Kidney (tissue), 14 donors: ENCODE results near the gene ATXN7L1. TPM values are rescaled to one million over a fixed set of nuclear protein-coding genes. Genes with fewer than 3 reads are reported as not detected.

Experiments used
- DNase-seq, 5 donors: peaks; one replicate each; pipeline ENCODE4 v3.0.0-alpha.2; 2013 to 2020
- FAIRE-seq: peaks from 2 replicates; lab custom pipeline; 2012; peaks lifted over from hg19 to GRCh38; lab: Jason Lieb, UNC
- H3K27ac ChIP-seq, 2 donors: one replicate each; pipeline ENCODE4 v1.7.0; 2013; ENCODE audit warnings: low read depth in 2 of 2, low read length in 2 of 2, inconsistent platforms in 1 of 2
- H3K27me3 ChIP-seq: one replicate; pipeline ENCODE4 v1.7.1; 2013; ENCODE audit warnings: low read length, inconsistent platforms; ENCODE audit not compliant: control insufficient read depth, insufficient read depth
- H3K36me3 ChIP-seq, 3 donors: one replicate each; pipeline versions ENCODE4 v1.7.0 to v1.7.1; 2013; ENCODE audit warnings: low read length in 3 of 3, control low read depth in 1 of 3, inconsistent platforms in 1 of 3; ENCODE audit not compliant: insufficient read depth in 3 of 3, control insufficient read depth in 2 of 3
- H3K4me1 ChIP-seq, 3 donors: one replicate each; pipeline versions ENCODE4 v1.7.0 to v1.7.1; 2013; ENCODE audit warnings: low read length in 3 of 3, inconsistent platforms in 1 of 3, low read depth in 1 of 3; ENCODE audit not compliant: control insufficient read depth in 2 of 3, insufficient read depth in 2 of 3
- H3K4me3 ChIP-seq, 3 donors: one replicate each; pipeline versions ENCODE4 v1.7.0 to v1.8.1; 2013; ENCODE audit warnings: low read length in 3 of 3, control low read depth in 1 of 3, inconsistent platforms in 1 of 3
- H3K9ac ChIP-seq, 3 donors: one replicate each; pipeline versions ENCODE4 v1.7.0 to v1.7.1; 2013; ENCODE audit warnings: low read length in 3 of 3, control low read depth in 1 of 3, inconsistent platforms in 1 of 3
- H3K9me3 ChIP-seq, 3 donors: one replicate each; pipeline versions ENCODE4 v1.7.0 to v1.7.1; 2013; ENCODE audit warnings: low read length in 3 of 3, control low read depth in 1 of 3, inconsistent platforms in 1 of 3; ENCODE audit not compliant: control insufficient read depth in 2 of 3, insufficient read depth in 1 of 3
- intact Hi-C: fragments of 100-400 bp; cut with DNase I; formaldehyde crosslinking; loops from one replicate; pipeline ENCODE4 v1.11.1; 2022
- polyA plus RNA-seq: library from polyadenylated mRNA; stranded (reverse); fragments of 350-450 nt; fragmentation: Illumina TruSeq; extraction: RNeasy Lipid Tissue Mini Kit (QIAGEN cat#74804); gene quantifications from one replicate; pipeline ENCODE4 v1.2.3, GENCODE V29; 2014; ENCODE audit warnings: low read depth, low replicate concordance; ENCODE audit not compliant: insufficient read depth
- total RNA-seq: library from RNA; stranded (reverse); fragmentation: NEBNext Ultra II Directional; extraction: Animal tissue kit (Norgen Biotek cat#: 25700); gene quantifications from one replicate; pipeline ENCODE4 v1.2.1, GENCODE V29; 2021
- TF ChIP-seq, protein P1 (sequence below): IDR thresholded peaks from 3 replicates; pipeline ENCODE4 v1.5.1; 2012; ENCODE audit warnings: mild to moderate bottlenecking, moderate library complexity, borderline replicate concordance; ENCODE audit not compliant: insufficient read depth; ENCODE audit errors: extremely low read depth
- donor health status: control.
- donor health status: control.
- donor health status: control.
- donor health status: control.
- donor health status: control.
- donor health status: DM: yes; HTN: yes; CAD: no.
- donor health status: Normal renal cell carcinoma (clear cell type).

The ATXN7L1 gene
- total and polyA plus RNA-seq, 2 donors from 2014 or later = 12.5 to 18.5 TPM

DNA sequence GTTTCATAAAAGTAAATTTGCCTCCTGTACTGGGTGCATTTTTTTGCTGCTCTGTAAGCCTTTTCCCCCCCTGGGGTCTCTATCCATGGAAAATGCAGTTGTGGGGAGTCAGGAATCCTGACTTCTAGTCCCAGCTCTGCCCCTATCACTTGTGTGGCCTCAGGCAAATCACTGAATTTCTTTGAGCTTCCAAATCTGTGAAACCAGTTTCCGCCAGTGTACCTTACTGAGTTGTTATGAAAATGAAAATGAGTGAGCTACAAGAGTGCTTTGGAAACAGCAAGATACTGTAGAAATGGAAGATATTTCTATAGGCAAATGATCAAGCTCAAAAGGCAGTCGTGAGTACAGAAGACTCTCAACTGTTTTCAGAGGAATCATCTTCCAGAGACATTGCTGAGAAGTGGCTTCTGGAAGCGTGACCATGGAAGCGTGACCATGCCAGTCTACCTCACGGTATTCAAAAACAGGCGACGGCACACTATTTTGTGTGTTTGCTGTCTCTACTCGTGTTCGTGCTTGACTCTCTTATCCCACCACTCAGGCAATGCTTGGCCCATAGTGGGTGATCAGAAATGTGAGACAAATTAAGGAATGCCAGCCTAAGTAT, 107.4 kb downstream of the ATXN7L1 start:
- peaks cover 0 to 3% (median 0%) of the 10 kb centered on the region in 3 donors for H3K4me1 ChIP-seq
- no peak for FAIRE-seq
- H3K36me3 ChIP-seq = no peaks in the 10 kb centered on the region
- H3K9me3 ChIP-seq = no peaks in the 10 kb centered on the region
- no peak overlapping the region for H3K4me3 ChIP-seq
- no peak for DNase-seq
- H3K27me3 ChIP-seq = no peaks in the 10 kb centered on the region
- intact Hi-C loops = no loop called here
- TF ChIP-seq, protein P1, sequence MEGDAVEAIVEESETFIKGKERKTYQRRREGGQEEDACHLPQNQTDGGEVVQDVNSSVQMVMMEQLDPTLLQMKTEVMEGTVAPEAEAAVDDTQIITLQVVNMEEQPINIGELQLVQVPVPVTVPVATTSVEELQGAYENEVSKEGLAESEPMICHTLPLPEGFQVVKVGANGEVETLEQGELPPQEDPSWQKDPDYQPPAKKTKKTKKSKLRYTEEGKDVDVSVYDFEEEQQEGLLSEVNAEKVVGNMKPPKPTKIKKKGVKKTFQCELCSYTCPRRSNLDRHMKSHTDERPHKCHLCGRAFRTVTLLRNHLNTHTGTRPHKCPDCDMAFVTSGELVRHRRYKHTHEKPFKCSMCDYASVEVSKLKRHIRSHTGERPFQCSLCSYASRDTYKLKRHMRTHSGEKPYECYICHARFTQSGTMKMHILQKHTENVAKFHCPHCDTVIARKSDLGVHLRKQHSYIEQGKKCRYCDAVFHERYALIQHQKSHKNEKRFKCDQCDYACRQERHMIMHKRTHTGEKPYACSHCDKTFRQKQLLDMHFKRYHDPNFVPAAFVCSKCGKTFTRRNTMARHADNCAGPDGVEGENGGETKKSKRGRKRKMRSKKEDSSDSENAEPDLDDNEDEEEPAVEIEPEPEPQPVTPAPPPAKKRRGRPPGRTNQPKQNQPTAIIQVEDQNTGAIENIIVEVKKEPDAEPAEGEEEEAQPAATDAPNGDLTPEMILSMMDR = no peak
- no peak overlapping the region for H3K27ac ChIP-seq
- H3K9ac ChIP-seq = no peak overlapping the region

DNA sequence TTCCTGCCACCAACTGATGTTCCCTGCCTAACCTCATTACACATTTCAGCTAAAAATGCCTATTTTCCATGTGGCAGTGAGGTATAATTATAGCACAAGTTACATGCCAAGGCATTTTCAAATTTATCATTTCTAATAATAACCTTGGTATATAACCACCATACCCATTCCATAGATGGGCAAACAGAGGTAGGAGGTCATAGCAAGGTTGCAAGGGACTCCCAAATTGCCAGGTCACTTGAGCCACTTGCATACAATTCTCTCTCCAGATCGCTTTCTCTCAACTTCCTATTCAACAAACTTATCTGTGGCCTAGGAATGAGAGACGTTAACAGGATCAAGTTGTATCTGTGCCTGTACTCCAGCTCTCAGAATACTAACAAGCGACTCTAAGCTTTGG, 108.3 kb downstream of the ATXN7L1 start:
- no peak for FAIRE-seq
- H3K27ac ChIP-seq = no peak overlapping the region

DNA sequence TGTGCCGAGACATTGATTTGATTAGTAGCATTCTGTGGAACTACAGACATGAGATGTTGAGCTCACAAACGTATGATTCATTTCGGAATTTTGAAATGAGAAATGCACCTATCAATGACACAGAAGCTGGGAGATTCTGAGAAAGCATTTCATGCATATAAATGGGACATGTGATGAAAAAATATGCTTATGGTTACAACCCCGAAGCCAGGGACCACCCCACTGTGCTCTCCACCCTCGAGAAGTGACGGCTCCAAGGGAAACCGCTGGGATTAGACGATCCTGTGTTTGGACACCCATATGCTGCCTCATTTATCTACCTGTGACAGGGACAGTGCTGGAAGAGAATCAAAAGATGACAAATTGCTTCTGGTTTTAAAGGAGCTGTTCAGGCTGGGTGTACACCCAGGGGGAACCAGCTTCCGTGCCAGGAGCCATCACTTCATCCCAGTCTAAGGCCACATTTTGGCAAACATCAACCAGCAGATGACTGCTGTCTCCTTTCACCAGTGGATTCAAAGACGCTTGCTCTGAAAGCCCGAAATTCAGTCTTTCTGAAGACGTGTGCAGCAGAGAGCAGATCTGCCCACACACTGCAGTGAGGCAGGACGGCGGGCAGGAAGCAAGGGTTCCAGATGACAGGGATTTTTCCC, 109.9 kb downstream of the ATXN7L1 start:
- no peak for FAIRE-seq
- Histone ChIP-seq H3K4me1 (peaks cover 0 to 3% (median 0%) of the 10 kb centered on the region in 3 donors), H3K9ac (no peak overlapping the region), H3K4me3 (no peak overlapping the region), H3K36me3 (no peaks in the 10 kb centered on the region), H3K27ac (no peak overlapping the region), H3K9me3 (no peaks in the 10 kb centered on the region), H3K27me3 (no peaks in the 10 kb centered on the region)
- no peak for DNase-seq
- intact Hi-C loops = no loop called here
- TF ChIP-seq, protein P1 = no peak

More for the DNA sequence above, 108.3 kb downstream of the ATXN7L1 start:
- Histone ChIP-seq H3K9me3 (no peaks in the 10 kb centered on the region), H3K36me3 (no peaks in the 10 kb centered on the region), H3K27me3 (no peaks in the 10 kb centered on the region), H3K4me3 (no peak overlapping the region), H3K9ac (no peak overlapping the region), H3K4me1 (peaks cover 0 to 3% (median 0%) of the 10 kb centered on the region in 3 donors)
- TF ChIP-seq, protein P1 = no peak
- intact Hi-C loops = no loop called here
- DNase-seq = no peak
